ACC112 (cell line): ENCODE measurements around the gene KCNS3.
A peak's percentile ranks its signal among the peaks of the same experiment; 100 is the strongest.

Experiments used
- H2AFZ ChIP-seq: fragments of 200-600 bp; sonication (generic); one replicate; pipeline ENCODE4 v1.6.0; 2017; ENCODE audit warnings: antibody characterized with exemption, low read length; ENCODE audit not compliant: unreplicated experiment
- H3K27ac ChIP-seq: fragments of 200-600 bp; sonication (generic); 2 replicates; pipeline ENCODE4 v1.5.1; 2014; ENCODE audit warnings: low read depth, mild to moderate bottlenecking, antibody characterized with exemption, low read length, moderate library complexity
- H3K27me3 ChIP-seq: fragments of 200-600 bp; sonication (generic); 2 replicates; pipeline ENCODE4 v1.6.1; 2014; ENCODE audit warnings: mild to moderate bottlenecking, antibody characterized with exemption, low read length, moderate library complexity, mixed read lengths; ENCODE audit not compliant: insufficient read depth
- H3K36me3 ChIP-seq: fragments of 200-600 bp; sonication (generic); 2 replicates; pipeline ENCODE4 v1.6.1; 2016; ENCODE audit warnings: mild to moderate bottlenecking, antibody characterized with exemption, low read length, moderate library complexity, mixed read lengths; ENCODE audit not compliant: insufficient read depth
- H3K4me1 ChIP-seq: fragments of 200-600 bp; sonication (generic); one replicate; pipeline ENCODE4 v1.6.1; 2016; ENCODE audit warnings: low read length, mixed read lengths; ENCODE audit not compliant: insufficient read depth, unreplicated experiment, control insufficient read depth
- H3K4me3 ChIP-seq: fragments of 200-600 bp; sonication (generic); 2 replicates; pipeline ENCODE4 v1.5.1; 2014; ENCODE audit warnings: mild to moderate bottlenecking, low read depth, low read length
- H3K79me2 ChIP-seq: fragments of 200-600 bp; sonication (generic); one replicate; pipeline ENCODE4 v1.6.0; 2016; ENCODE audit warnings: low read length; ENCODE audit not compliant: control insufficient read depth, unreplicated experiment, insufficient read depth

Gene KCNS3

GRCh38 chr2:17877811-17878280, 621 bp upstream of the KCNS3 start:
- Histone ChIP-seq H2AFZ (peak overlapping the region; percentile 91), H3K4me1 (peaks cover 3% of the 10 kb centered on the region), H3K27me3 (peaks cover 94% of the 10 kb centered on the region)

GRCh38 chr2:17879137-17879912, 858 bp downstream of the KCNS3 start:
- Histone ChIP-seq H3K4me1 (peaks cover 3% of the 10 kb centered on the region), H3K27ac (no peak overlapping the region), H3K79me2 (no peaks in the 10 kb centered on the region), H3K4me3 (peak overlapping the region; percentile 73), H3K36me3 (no peaks in the 10 kb centered on the region), H3K27me3 (peaks cover 84% of the 10 kb centered on the region), H2AFZ (peak overlapping the region; percentile 39)

More at GRCh38 chr2:17877811-17878280, 621 bp upstream of the KCNS3 start:
- Histone ChIP-seq H3K79me2 (no peaks in the 10 kb centered on the region), H3K4me3 (peak overlapping the region; percentile 73), H3K27ac (no peak overlapping the region), H3K36me3 (no peaks in the 10 kb centered on the region)

- Histone ChIP-seq H2AFZ (no peak overlapping the region), H3K79me2 (no peaks in the 10 kb centered on the region), H3K36me3 (no peaks in the 10 kb centered on the region), H3K27me3 (peaks cover 79% of the 10 kb centered on the region), H3K4me3 (no peak overlapping the region), H3K27ac (no peak overlapping the region), H3K4me1 (peaks cover 3% of the 10 kb centered on the region)
Observed at GRCh38 chr2:17879913-17880274, 1.4 kb downstream of the KCNS3 start.

- no peaks in the 10 kb centered on the region for H3K36me3 ChIP-seq
- H2AFZ ChIP-seq, result no peak overlapping the region
- H3K4me1 ChIP-seq, result no peaks in the 10 kb centered on the region
- H3K27ac ChIP-seq, result no peak overlapping the region
- H3K27me3 ChIP-seq, result no peaks in the 10 kb centered on the region
- H3K4me3 ChIP-seq, result no peak overlapping the region
- no peaks in the 10 kb centered on the region for H3K79me2 ChIP-seq
Observed at GRCh38 chr2:17892770-17893534, 14.5 kb downstream of the KCNS3 start.

GRCh38 chr2:17894005-17894404, 15.5 kb downstream of the KCNS3 start:
- H2AFZ ChIP-seq, result no peak overlapping the region
- no peak overlapping the region for H3K4me3 ChIP-seq
- no peaks in the 10 kb centered on the region for H3K4me1 ChIP-seq
- H3K27ac ChIP-seq, result no peak overlapping the region
- H3K36me3 ChIP-seq, result no peaks in the 10 kb centered on the region
- no peaks in the 10 kb centered on the region for H3K79me2 ChIP-seq
- H3K27me3 ChIP-seq, result no peaks in the 10 kb centered on the region

GRCh38 chr2:17894556-17894955, 16.1 kb downstream of the KCNS3 start:
- Histone ChIP-seq H3K4me3 (no peak overlapping the region), H2AFZ (no peak overlapping the region), H3K27ac (no peak overlapping the region), H3K27me3 (no peaks in the 10 kb centered on the region), H3K36me3 (no peaks in the 10 kb centered on the region), H3K79me2 (no peaks in the 10 kb centered on the region), H3K4me1 (no peaks in the 10 kb centered on the region)

- Histone ChIP-seq H2AFZ (no peak overlapping the region), H3K4me3 (no peak overlapping the region)
Observed at GRCh38 chr2:17899871-17900270, 21.4 kb downstream of the KCNS3 start.

GRCh38 chr2:17901246-17901645, 22.8 kb downstream of the KCNS3 start:
- Histone ChIP-seq H3K36me3 (no peaks in the 10 kb centered on the region), H3K79me2 (no peaks in the 10 kb centered on the region), H3K27me3 (no peaks in the 10 kb centered on the region), H3K4me3 (no peak overlapping the region), H3K4me1 (no peaks in the 10 kb centered on the region), H2AFZ (no peak overlapping the region), H3K27ac (no peak overlapping the region)

More at GRCh38 chr2:17899871-17900270, 21.4 kb downstream of the KCNS3 start:
- Histone ChIP-seq H3K27ac (no peak overlapping the region), H3K4me1 (no peaks in the 10 kb centered on the region), H3K79me2 (no peaks in the 10 kb centered on the region), H3K27me3 (no peaks in the 10 kb centered on the region), H3K36me3 (no peaks in the 10 kb centered on the region)

GRCh38 chr2:17910980-17911379, 32.5 kb downstream of the KCNS3 start:
- Histone ChIP-seq H3K4me3 (no peak overlapping the region), H3K79me2 (no peaks in the 10 kb centered on the region), H3K27ac (no peak overlapping the region), H3K4me1 (no peaks in the 10 kb centered on the region), H3K36me3 (no peaks in the 10 kb centered on the region), H3K27me3 (no peaks in the 10 kb centered on the region), H2AFZ (no peak overlapping the region)

- no peak overlapping the region for H2AFZ ChIP-seq
- H3K4me1 ChIP-seq, result no peaks in the 10 kb centered on the region
- H3K27ac ChIP-seq, result no peak overlapping the region
- H3K27me3 ChIP-seq, result no peaks in the 10 kb centered on the region
- H3K4me3 ChIP-seq, result no peak overlapping the region
- no peaks in the 10 kb centered on the region for H3K36me3 ChIP-seq
- no peaks in the 10 kb centered on the region for H3K79me2 ChIP-seq
Observed at GRCh38 chr2:17911491-17912260, 33.2 kb downstream of the KCNS3 start.
